ENCODE results near the gene CDH26. TPM values are rescaled to one million over a fixed set of nuclear protein-coding genes. Genes with fewer than 3 reads are reported as not detected.
A peak's percentile ranks its signal among the peaks of the same experiment; 100 is the strongest.

The CDH26 gene
- total RNA-seq, 4 donors from 2014 or later, result 0.76 to 2.1 (median 0.77) TPM; not detected in 1

DNA sequence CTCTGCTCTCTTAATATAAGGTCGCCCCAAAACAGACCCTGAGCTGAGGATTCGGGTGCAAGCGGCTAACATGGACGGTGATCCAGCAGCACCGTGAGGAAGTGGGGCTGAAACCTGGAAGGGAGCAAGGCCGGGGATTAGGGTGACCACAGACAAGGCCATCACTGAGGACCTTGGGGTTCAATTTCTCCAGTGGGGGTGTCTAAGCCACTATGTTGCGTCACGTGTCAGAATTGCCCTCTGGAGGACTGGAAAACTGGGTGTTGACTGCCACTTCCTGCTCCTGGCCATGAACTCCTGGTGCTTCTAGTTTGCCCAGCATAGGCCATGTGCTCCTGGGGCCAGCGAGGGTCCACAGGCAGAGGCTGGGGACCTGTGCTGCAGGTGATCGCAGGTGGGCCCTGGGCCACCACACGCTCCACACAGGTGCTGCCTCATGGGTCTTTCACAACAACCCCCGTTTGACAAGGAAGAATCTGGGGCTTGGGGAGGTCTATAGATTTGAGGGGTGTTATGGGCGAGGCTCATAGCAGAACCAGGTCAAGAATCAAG, 101.9 kb downstream of the CDH26 start:
- H3K27me3 ChIP-seq, result no peaks in the 10 kb centered on the region
- intact Hi-C loops (cut with DNase I; ENCODE audit: low total_unique reads), result no loop called here
- TF ChIP-seq POLR2A (IDR thresholded peaks at IDR 0.05), result no peak
- TF ChIP-seq, protein P1, sequence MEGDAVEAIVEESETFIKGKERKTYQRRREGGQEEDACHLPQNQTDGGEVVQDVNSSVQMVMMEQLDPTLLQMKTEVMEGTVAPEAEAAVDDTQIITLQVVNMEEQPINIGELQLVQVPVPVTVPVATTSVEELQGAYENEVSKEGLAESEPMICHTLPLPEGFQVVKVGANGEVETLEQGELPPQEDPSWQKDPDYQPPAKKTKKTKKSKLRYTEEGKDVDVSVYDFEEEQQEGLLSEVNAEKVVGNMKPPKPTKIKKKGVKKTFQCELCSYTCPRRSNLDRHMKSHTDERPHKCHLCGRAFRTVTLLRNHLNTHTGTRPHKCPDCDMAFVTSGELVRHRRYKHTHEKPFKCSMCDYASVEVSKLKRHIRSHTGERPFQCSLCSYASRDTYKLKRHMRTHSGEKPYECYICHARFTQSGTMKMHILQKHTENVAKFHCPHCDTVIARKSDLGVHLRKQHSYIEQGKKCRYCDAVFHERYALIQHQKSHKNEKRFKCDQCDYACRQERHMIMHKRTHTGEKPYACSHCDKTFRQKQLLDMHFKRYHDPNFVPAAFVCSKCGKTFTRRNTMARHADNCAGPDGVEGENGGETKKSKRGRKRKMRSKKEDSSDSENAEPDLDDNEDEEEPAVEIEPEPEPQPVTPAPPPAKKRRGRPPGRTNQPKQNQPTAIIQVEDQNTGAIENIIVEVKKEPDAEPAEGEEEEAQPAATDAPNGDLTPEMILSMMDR (IDR thresholded peaks at IDR 0.05), result no peak
- H3K36me3 ChIP-seq, result no peaks in the 10 kb centered on the region
- no peaks in the 10 kb centered on the region for H3K9me3 ChIP-seq
- H3K27ac ChIP-seq, result no peak overlapping the region
- DNase-seq, result no peak
- H3K4me3 ChIP-seq, result no peak overlapping the region
- H3K4me1 ChIP-seq, result peaks cover 0 to 15% of the 10 kb centered on the region in 2 donors

DNA sequence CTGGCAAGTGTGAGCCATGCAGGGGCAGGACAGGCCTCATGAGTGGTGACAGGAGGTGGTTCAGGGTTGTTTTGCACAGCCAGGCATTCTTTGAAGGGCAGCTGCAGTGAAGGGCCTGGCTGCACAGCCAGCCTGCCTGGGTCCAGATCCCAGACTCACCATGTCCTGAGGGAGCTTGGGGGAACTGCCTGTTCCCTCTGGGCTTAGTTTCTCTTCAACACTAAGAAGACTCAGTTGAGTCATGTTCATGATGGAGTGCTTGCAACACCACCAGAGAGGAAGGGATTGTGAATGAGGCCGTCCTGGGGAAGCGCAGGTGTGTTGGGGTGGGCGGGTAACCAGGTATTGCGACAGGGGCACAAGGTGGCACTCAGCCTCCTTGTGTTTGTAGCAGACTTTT, 102.4 kb downstream of the CDH26 start:
- Histone ChIP-seq H3K27ac (no peak overlapping the region), H3K36me3 (no peaks in the 10 kb centered on the region), H3K4me1 (peaks cover 0 to 15% of the 10 kb centered on the region in 2 donors), H3K4me3 (no peak overlapping the region), H3K9me3 (no peaks in the 10 kb centered on the region), H3K27me3 (no peaks in the 10 kb centered on the region)
- intact Hi-C loops (cut with DNase I; ENCODE audit: low total_unique reads), result no loop called here
- DNase-seq, result no peak
- TF ChIP-seq, protein P1 (IDR thresholded peaks at IDR 0.05), result no peak
- no peak for TF ChIP-seq POLR2A (IDR thresholded peaks at IDR 0.05)

DNA sequence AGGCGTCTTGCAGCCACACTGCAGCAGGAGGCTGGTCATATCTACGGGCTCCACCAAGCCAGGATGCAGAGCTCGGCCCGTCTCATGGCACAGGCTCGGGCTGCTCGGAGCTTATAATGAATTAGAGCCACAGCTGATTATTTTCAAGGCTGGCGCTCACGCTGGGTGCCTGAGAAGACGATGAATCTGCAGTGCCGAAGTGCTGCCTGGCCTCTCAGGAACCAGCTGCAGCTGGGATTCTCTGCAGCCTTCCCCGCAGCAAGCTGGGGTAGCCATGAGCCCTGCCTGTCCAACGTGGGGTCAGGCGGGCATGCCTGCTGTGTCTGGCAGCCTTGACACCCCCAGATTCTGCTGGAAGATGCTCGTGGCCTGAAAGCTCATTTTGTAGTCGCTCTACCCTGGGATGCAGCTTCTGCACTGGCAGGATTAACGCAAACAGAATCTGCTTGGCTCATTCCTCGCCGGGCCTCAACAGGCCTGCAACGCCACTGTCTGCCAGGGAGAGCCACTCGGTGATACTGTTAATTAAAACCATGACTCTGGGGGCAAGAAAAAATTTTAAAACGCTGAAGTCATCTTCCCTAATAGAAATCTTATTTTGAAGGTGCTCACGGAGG, 104.3 kb downstream of the CDH26 start:
- H3K4me3 ChIP-seq, result no peak overlapping the region
- peak overlapping the region; percentile 47 to 85 for H3K27ac ChIP-seq
- intact Hi-C loops (cut with DNase I; ENCODE audit: low total_unique reads), result no loop called here
- DNase-seq, result peak in 1 of 2 donors; percentile 16
- no peaks in the 10 kb centered on the region for H3K9me3 ChIP-seq
- H3K4me1 ChIP-seq, result peaks cover 0 to 15% of the 10 kb centered on the region in 2 donors
- no peaks in the 10 kb centered on the region for H3K27me3 ChIP-seq
- H3K36me3 ChIP-seq, result no peaks in the 10 kb centered on the region
- TF ChIP-seq, protein P1 (IDR thresholded peaks at IDR 0.05), result no peak
- no peak for TF ChIP-seq POLR2A (IDR thresholded peaks at IDR 0.05)

DNA sequence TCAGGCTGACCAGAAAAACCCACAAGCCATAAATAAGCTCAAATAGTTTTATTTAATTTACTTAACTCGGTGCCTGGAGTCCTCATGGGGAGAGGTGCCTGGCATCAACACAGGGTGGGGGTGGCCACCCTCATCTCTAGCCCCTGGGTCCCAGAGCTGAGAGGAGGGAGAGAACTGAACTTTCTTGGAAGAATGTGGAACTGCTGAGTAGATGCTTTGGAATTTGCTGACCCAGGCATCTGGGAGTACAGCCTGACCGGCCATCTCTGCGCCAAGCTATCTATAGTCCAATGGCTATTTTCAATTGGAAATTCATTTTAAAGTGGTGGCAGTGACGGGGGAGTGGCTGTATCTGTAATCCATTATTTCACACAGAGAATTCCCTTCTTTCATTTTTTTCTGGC, 104.8 kb downstream of the CDH26 start:
- intact Hi-C loops (cut with DNase I; ENCODE audit: low total_unique reads), result no loop called here
- no peaks in the 10 kb centered on the region for H3K27me3 ChIP-seq
- peaks cover 0 to 15% of the 10 kb centered on the region in 2 donors for H3K4me1 ChIP-seq
- no peaks in the 10 kb centered on the region for H3K9me3 ChIP-seq
- DNase-seq, result peak; percentile 31 to 46
- TF ChIP-seq, protein P1 (IDR thresholded peaks at IDR 0.05), result no peak
- TF ChIP-seq POLR2A (IDR thresholded peaks at IDR 0.05), result no peak
- no peaks in the 10 kb centered on the region for H3K36me3 ChIP-seq
- peak overlapping the region; percentile 47 to 85 for H3K27ac ChIP-seq
- H3K4me3 ChIP-seq, result no peak overlapping the region

DNA sequence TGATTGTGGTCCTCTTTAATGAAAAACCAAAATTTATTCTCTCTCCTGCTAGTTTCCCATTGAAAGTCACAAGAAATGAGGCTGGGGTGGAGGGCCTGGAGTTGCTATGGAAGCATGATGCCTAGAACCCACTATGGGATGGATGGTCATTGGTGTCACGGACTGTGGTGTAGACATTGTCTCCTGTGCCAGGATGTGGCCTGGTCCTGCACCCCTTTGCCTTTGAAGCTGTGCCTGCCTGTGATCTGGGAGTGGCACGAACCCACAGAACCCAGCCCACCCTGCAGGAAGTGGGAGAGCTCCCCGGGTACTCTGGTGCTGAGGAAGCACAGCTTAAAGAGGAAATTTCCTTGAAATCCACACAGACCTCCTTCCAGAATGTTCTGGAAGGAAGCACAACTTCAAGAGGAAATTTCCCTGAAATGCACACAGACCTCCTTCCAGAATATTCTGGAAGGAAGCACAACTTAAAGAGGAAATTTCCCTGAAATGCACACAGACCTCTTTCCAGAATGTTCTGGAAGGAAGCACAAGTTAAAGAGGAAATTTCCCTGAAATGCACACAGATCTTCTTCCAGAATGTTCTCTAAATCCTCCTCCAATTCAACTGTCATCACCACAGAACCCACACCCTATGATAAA, 105.6 kb downstream of the CDH26 start:
- TF ChIP-seq, protein P1 (IDR thresholded peaks at IDR 0.05), result no peak
- TF ChIP-seq POLR2A (IDR thresholded peaks at IDR 0.05), result no peak
- DNase-seq, result no peak
- H3K4me3 ChIP-seq, result no peak overlapping the region
- no peaks in the 10 kb centered on the region for H3K9me3 ChIP-seq
- intact Hi-C loops (cut with DNase I; ENCODE audit: low total_unique reads), result no loop called here
- no peaks in the 10 kb centered on the region for H3K36me3 ChIP-seq
- H3K27me3 ChIP-seq, result no peaks in the 10 kb centered on the region
- peak overlapping the region; percentile 47 to 85 for H3K27ac ChIP-seq
- H3K4me1 ChIP-seq, result peaks cover 0 to 8% of the 10 kb centered on the region in 2 donors

All from uterus (tissue), 4 donors.